PC-3 (cell line): ENCODE results near the gene PANK1. TPM values are rescaled to one million over a fixed set of nuclear protein-coding genes. Genes with fewer than 3 reads are reported as not detected.

Experiments
- ATAC-seq: fragments of 200-7000 bp; cut with Tn5 transposase; 2 replicates; pipeline ENCODE4 v1.9.1; 2020; ENCODE audit warnings: mild to moderate bottlenecking, moderate library complexity
- BruUV-seq: library from RNA; stranded (reverse); fragments of 400-500 nt; replicated peaks from 2 replicates; lab custom pipeline; 2021; lab: Mats Ljungman, UMichigan
- CTCF ChIA-PET: fragments of 300-600 bp; sonication (Branson Sonifier 250); formaldehyde crosslinking; loops from one replicate; lab custom pipeline; 2022; ENCODE audit warnings: antibody characterized with exemption; lab: Charles Lee
- POLR2A ChIA-PET: fragments of 300-600 bp; sonication (Branson Sonifier 250); formaldehyde crosslinking; loops from one replicate; lab custom pipeline; 2022; ENCODE audit warnings: antibody characterized with exemption; ENCODE audit not compliant: unreplicated experiment; lab: Charles Lee
- DNase-seq: peaks from one replicate; pipeline ENCODE4 v3.0.0-alpha.2; 2015
- H2AFZ ChIP-seq: fragments of 300-600 bp; sonication (generic); 2 replicates; pipeline ENCODE4 v1.6.0; 2016; ENCODE audit warnings: antibody characterized with exemption, low read length
- H3F3A ChIP-seq: fragments of 300-600 bp; sonication (generic); one replicate; pipeline ENCODE4 v1.6.0; 2017; ENCODE audit warnings: antibody characterized with exemption, low read length, control low read depth, mild to moderate bottlenecking; ENCODE audit not compliant: unreplicated experiment
- H3K27ac ChIP-seq: fragments of 300-600 bp; sonication (generic); 2 replicates; pipeline ENCODE4 v1.5.1; 2016; ENCODE audit warnings: mild to moderate bottlenecking, low read length
- H3K27me3 ChIP-seq: fragments of 300-600 bp; sonication (generic); 2 replicates; pipeline ENCODE4 v1.6.1; 2016; ENCODE audit warnings: low read length, mixed read lengths
- H3K36me3 ChIP-seq: fragments of 300-600 bp; sonication (generic); 2 replicates; pipeline ENCODE4 v1.6.1; 2016; ENCODE audit warnings: low read depth, mixed run types, low read length, mixed read lengths
- H3K4me1 ChIP-seq: fragments of 300-600 bp; sonication (generic); 2 replicates; pipeline ENCODE4 v1.5.1; 2016; ENCODE audit warnings: low read length; ENCODE audit not compliant: insufficient read depth
- H3K4me2 ChIP-seq: fragments of 300-600 bp; sonication (generic); 2 replicates; pipeline ENCODE4 v1.6.0; 2016; ENCODE audit warnings: low read length
- H3K4me3 ChIP-seq: fragments of 300-600 bp; sonication (generic); 2 replicates; pipeline ENCODE4 v1.5.1; 2016; ENCODE audit warnings: mild to moderate bottlenecking, low read length, mixed read lengths
- H3K79me2 ChIP-seq: fragments of 300-600 bp; sonication (generic); 2 replicates; pipeline ENCODE4 v1.6.1; 2017; ENCODE audit warnings: low read length, mixed read lengths
- H3K9ac ChIP-seq: fragments of 300-600 bp; sonication (generic); 2 replicates; pipeline ENCODE4 v1.6.0; 2016; ENCODE audit warnings: mild to moderate bottlenecking, low read length
- H3K9me2 ChIP-seq: fragments of 300-600 bp; sonication (generic); replicated peaks from 2 replicates; pipeline ENCODE4 v1.6.1; 2016; ENCODE audit warnings: mixed run types, low read length, mixed read lengths
- H3K9me3 ChIP-seq: fragments of 300-600 bp; sonication (generic); 2 replicates; pipeline ENCODE4 v1.6.1; 2016; ENCODE audit warnings: low read length, mixed read lengths
- H4K20me1 ChIP-seq: fragments of 300-600 bp; sonication (generic); 2 replicates; pipeline ENCODE4 v1.6.1; 2016; ENCODE audit warnings: low read length, mixed read lengths
- CTCF ChIP-seq: fragments of 300-600 bp; sonication (generic); conservative IDR thresholded peaks from 2 replicates; pipeline ENCODE4 v1.5.1; 2017; ENCODE audit warnings: antibody characterized with exemption, low read depth, mild to moderate bottlenecking, low read length
- EZH2 ChIP-seq: fragments of 300-600 bp; sonication (generic); IDR thresholded peaks from one replicate; pipeline ENCODE4 v1.6.1; 2017; ENCODE audit warnings: antibody characterized with exemption, mild to moderate bottlenecking, low read length; ENCODE audit not compliant: unreplicated experiment
- EZH2phosphoT487 ChIP-seq: fragments of 300-600 bp; sonication (generic); IDR thresholded peaks from 2 replicates; pipeline ENCODE4 v1.6.1; 2018; ENCODE audit warnings: mild to moderate bottlenecking, antibody characterized with exemption, low read length, borderline replicate concordance
- intact Hi-C: fragments of 100-400 bp; cut with micrococcal nuclease; formaldehyde crosslinking; loops from 2 replicates; pipeline ENCODE4 v1.9.0; 2023
- total RNA-seq: library from RNA; depleted of rRNA; stranded (reverse); fragments of >200 nt; gene quantifications from 2 replicates; pipeline ENCODE4 v1.2.3, GENCODE V29; 2014

Gene PANK1
- total RNA-seq, 1 experiment from 2014 or later, result 3.9 TPM

DNA sequence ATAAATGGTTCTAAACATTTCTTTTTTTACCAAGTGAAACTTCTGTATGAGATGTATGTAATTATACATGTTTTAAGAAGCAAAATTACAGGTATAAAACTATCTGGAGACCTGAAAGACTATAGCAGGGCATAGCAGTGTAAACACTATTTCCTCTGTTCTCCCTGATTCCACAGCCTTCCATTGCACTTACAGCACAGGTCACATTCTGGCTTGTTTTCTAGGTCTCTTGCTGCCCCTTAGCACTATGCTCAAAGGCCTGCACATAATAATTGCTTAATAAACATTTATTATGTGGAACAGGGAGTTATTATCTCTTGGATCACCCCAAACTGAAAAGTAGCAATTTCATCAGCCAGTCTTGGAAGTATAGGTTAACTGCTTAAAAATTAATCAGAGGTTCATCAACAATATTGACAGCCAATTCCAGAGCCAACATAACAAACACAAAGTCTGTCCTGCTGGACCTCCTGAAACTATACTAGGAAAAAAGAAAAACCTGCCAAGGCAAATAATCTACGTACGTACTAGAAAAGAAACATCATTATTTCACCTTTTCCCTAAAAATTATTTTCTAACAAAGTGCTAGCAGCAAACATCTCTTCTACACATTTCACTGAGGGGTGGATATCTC lies 43.2 kb downstream of the PANK1 start:
- H3K9me3 ChIP-seq, result no peaks in the 10 kb centered on the region
- no peaks in the 10 kb centered on the region for H3K79me2 ChIP-seq
- H3K9ac ChIP-seq, result no peak overlapping the region
- TF ChIP-seq CTCF (no peak), EZH2 (no peak), EZH2phosphoT487 (no peak)
- intact Hi-C loops, result no loop called here
- BruUV-seq, result no TSS peak
- POLR2A ChIA-PET, result no interaction called here
- H4K20me1 ChIP-seq, result no peaks in the 10 kb centered on the region
- no peaks in the 10 kb centered on the region for H3K36me3 ChIP-seq
- DNase-seq (no peak), ATAC-seq (no peak)
- H2AFZ ChIP-seq, result no peak overlapping the region
- no peaks in the 10 kb centered on the region for H3K27me3 ChIP-seq
- CTCF ChIA-PET, result no interaction called here
- no peaks in the 10 kb centered on the region for H3K4me1 ChIP-seq
- no peak overlapping the region for H3K4me2 ChIP-seq
- H3K27ac ChIP-seq, result no peak overlapping the region
- no peaks in the 10 kb centered on the region for H3K9me2 ChIP-seq
- no peaks in the 10 kb centered on the region for H3F3A ChIP-seq
- no peak overlapping the region for H3K4me3 ChIP-seq

DNA sequence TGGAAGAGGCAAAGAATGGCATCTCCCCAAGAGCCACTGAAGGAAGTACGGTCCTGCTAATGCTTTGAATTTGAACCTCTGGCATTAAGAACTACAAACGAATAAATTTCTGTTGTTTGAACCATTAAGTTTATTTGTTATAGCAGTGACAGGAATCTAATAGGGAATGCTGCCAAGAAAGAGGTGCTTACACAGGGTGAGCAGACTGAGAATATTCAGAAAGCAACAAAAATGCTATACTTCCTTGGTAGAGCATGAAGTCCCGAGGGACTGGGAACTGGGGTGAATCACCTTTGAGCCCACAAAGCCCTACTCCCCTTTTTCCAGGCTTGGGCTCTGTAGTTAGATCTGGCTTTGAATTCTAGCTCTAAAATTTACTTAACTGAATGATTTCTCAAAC lies 45.0 kb downstream of the PANK1 start:
- ATAC-seq, result no peak
- CTCF ChIA-PET, result no interaction called here

More for the DNA sequence above, 45.0 kb downstream of the PANK1 start:
- Histone ChIP-seq H3K9me2 (no peaks in the 10 kb centered on the region), H3K9me3 (no peaks in the 10 kb centered on the region), H3K27ac (no peak overlapping the region), H3F3A (no peaks in the 10 kb centered on the region), H2AFZ (no peak overlapping the region), H4K20me1 (no peaks in the 10 kb centered on the region), H3K9ac (no peak overlapping the region), H3K27me3 (no peaks in the 10 kb centered on the region), H3K36me3 (no peaks in the 10 kb centered on the region), H3K79me2 (no peaks in the 10 kb centered on the region), H3K4me3 (no peak overlapping the region), H3K4me2 (no peak overlapping the region), H3K4me1 (no peaks in the 10 kb centered on the region)
- no peak for DNase-seq
- TF ChIP-seq CTCF, result no peak
- no peak for TF ChIP-seq EZH2
- no peak for TF ChIP-seq EZH2phosphoT487
- no TSS peak for BruUV-seq
- intact Hi-C loops, result no loop called here
- POLR2A ChIA-PET, result no interaction called here
